DOHH2 (cell line): ENCODE measurements around the gene TNNT2.

Experiments used
- H3F3A ChIP-seq: fragments of 200-600 bp; sonication (generic), shearing (Covaris generic); 2 replicates; pipeline ENCODE4 v1.6.0; 2016; ENCODE audit warnings: antibody characterized with exemption, mild to moderate bottlenecking; ENCODE audit not compliant: control insufficient read depth, insufficient read depth
- H3K27ac ChIP-seq: fragments of 200-600 bp; sonication (generic); 2 replicates; pipeline ENCODE4 v1.5.1; 2014; ENCODE audit warnings: low read depth, mild to moderate bottlenecking, low read length, moderate library complexity
- H3K27me3 ChIP-seq: fragments of 200-600 bp; sonication (generic); 2 replicates; pipeline ENCODE4 v1.6.1; 2014; ENCODE audit warnings: mild to moderate bottlenecking, low read length, mixed read lengths; ENCODE audit not compliant: control insufficient read depth
- H3K36me3 ChIP-seq: fragments of 200-600 bp; sonication (generic); 2 replicates; pipeline ENCODE4 v1.6.1; 2014; ENCODE audit warnings: mild to moderate bottlenecking, low read length, moderate library complexity, mixed read lengths; ENCODE audit not compliant: control insufficient read depth
- H3K4me1 ChIP-seq: fragments of 200-600 bp; sonication (generic); 2 replicates; pipeline ENCODE4 v1.6.1; 2014; ENCODE audit warnings: mild to moderate bottlenecking, low read length, mixed read lengths; ENCODE audit not compliant: control insufficient read depth
- H3K4me2 ChIP-seq: fragments of 200-600 bp; sonication (generic); 2 replicates; pipeline ENCODE4 v1.6.0; 2014; ENCODE audit warnings: mild to moderate bottlenecking, low read length, moderate library complexity
- H3K4me3 ChIP-seq: fragments of 200-600 bp; sonication (generic); 2 replicates; pipeline ENCODE4 v1.5.1; 2014; ENCODE audit warnings: mild to moderate bottlenecking, low read length, mixed read lengths
- H3K79me2 ChIP-seq: fragments of 200-600 bp; sonication (generic); 2 replicates; pipeline ENCODE4 v1.6.1; 2014; ENCODE audit warnings: mild to moderate bottlenecking, low read length, mixed read lengths; ENCODE audit not compliant: control insufficient read depth
- H3K9me2 ChIP-seq: fragments of 200-600 bp; sonication (generic); replicated peaks from 2 replicates; pipeline ENCODE4 v1.6.1; 2014; ENCODE audit warnings: mild to moderate bottlenecking, low read length, mixed read lengths; ENCODE audit not compliant: control insufficient read depth
- H3K9me3 ChIP-seq: fragments of 200-600 bp; sonication (generic); 2 replicates; pipeline ENCODE4 v1.6.1; 2014; ENCODE audit warnings: antibody characterized with exemption, low read length, mixed read lengths; ENCODE audit not compliant: control insufficient read depth, insufficient read depth
- H4K20me1 ChIP-seq: fragments of 200-600 bp; sonication (generic); 2 replicates; pipeline ENCODE4 v1.6.0; 2014; ENCODE audit warnings: low read depth, mild to moderate bottlenecking, antibody characterized with exemption, low read length, moderate library complexity; ENCODE audit not compliant: control insufficient read depth, insufficient read depth
- CTCF ChIP-seq: fragments of 200-600 bp; sonication (generic); IDR thresholded peaks from one replicate; pipeline ENCODE4 v1.5.1; 2014; ENCODE audit warnings: antibody characterized with exemption, mild to moderate bottlenecking, low read depth, low read length; ENCODE audit not compliant: poor library complexity, severe bottlenecking
- EZH2phosphoT487 ChIP-seq: fragments of 200-600 bp; sonication (generic); IDR thresholded peaks from 2 replicates; pipeline ENCODE4 v1.6.1; 2017; ENCODE audit warnings: borderline replicate concordance, mild to moderate bottlenecking, antibody characterized with exemption, low read length, moderate library complexity, mixed read lengths

Gene TNNT2

GRCh38 chr1:201377611-201378092, at the start of gene TNNT2:
Gene TNNT2 (minus strand): TSS chr1:201377680. CDS start chr1:201373254, 4,426 bp downstream.
- Histone ChIP-seq H3K9me3 (no peaks in the 10 kb centered on the region), H3K79me2 (no peaks in the 10 kb centered on the region), H4K20me1 (no peaks in the 10 kb centered on the region), H3K27ac (no peak within 1 kb of the TSS), H3F3A (no peaks in the 10 kb centered on the region), H3K27me3 (peaks cover 8% of the 10 kb centered on the region; the same call in 1 of the 2 replicates), H3K9me2 (no peaks in the 10 kb centered on the region), H3K36me3 (no peaks in the 10 kb centered on the region), H3K4me2 (no peak within 1 kb of the TSS), H3K4me1 (no peaks in the 10 kb centered on the region), H3K4me3 (no peak within 1 kb of the TSS)
- TF ChIP-seq CTCF (no peak), EZH2phosphoT487 (no peak)

GRCh38 chr1:201426479-201427310, 49.2 kb upstream of the TNNT2 start:
- Histone ChIP-seq H3K27me3 (peaks cover 4% of the 10 kb centered on the region; the same call in 1 of the 2 replicates), H3K9me2 (no peaks in the 10 kb centered on the region), H3K4me2 (no peak overlapping the region), H3K36me3 (no peaks in the 10 kb centered on the region), H3K27ac (no peak overlapping the region), H3F3A (no peaks in the 10 kb centered on the region), H4K20me1 (no peaks in the 10 kb centered on the region), H3K79me2 (no peaks in the 10 kb centered on the region), H3K9me3 (no peaks in the 10 kb centered on the region), H3K4me3 (no peak overlapping the region), H3K4me1 (no peaks in the 10 kb centered on the region)
- TF ChIP-seq EZH2phosphoT487 (no peak), CTCF (no peak)

- TF ChIP-seq CTCF (no peak), EZH2phosphoT487 (no peak)
- Histone ChIP-seq H3K9me2 (no peaks in the 10 kb centered on the region), H3K9me3 (no peaks in the 10 kb centered on the region), H3K27ac (no peak overlapping the region), H3K79me2 (no peaks in the 10 kb centered on the region), H3K4me3 (no peak overlapping the region), H3F3A (no peaks in the 10 kb centered on the region), H4K20me1 (no peaks in the 10 kb centered on the region), H3K4me1 (no peaks in the 10 kb centered on the region), H3K27me3 (peaks cover 7% of the 10 kb centered on the region; the same call in 1 of the 2 replicates), H3K36me3 (no peaks in the 10 kb centered on the region), H3K4me2 (no peak overlapping the region)
Observed at GRCh38 chr1:201424146-201424545, 46.7 kb upstream of the TNNT2 start.
